Measurements from ENCODE around the gene C16orf92.

Gene C16orf92

DNA sequence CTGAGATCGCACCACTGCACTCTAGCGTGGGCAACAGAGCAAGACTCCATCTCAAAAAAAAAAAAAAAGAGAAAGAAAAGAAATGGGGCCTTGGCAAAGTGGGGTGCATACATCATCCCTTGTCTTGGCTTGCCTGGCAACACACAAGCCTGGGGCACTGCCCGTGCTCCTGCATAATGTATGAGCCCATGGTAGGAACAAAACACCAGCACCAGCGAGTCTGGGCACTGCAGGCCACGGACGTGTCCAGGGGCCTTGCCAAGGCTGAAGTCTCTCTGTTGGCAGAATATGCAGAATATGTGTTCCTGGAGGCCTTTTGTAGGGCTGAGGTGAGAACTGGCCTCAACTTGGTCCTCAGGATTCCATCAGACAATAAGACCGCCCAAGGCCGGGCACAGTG lies 26.9 kb downstream of the C16orf92 start:
- no peaks in the 10 kb centered on the region for H3K36me3 ChIP-seq (ENCODE audit: control insufficient read depth in 4 of 4, insufficient read depth in 4 of 4, low read length in 3 of 4)
- no peak overlapping the region for H3K4me3 ChIP-seq (ENCODE audit: control insufficient read depth in 1 of 7, extremely low read depth in 1 of 7, insufficient read depth in 4 of 7, low read depth in 2 of 7, low read length in 6 of 7)
- ChIA-PET POLR2A (no interaction called here), CTCF (interaction anchor here (1.0 to 1.8 kb wide), 4 partner anchors 9 to 25 kb away, joined by 3 to 10 read pairs (median 5); partner anchors contain the start of gene TLCD3B)
- peaks cover 0 to 17% (median 10%) of the 10 kb centered on the region in 4 experiments for H3K4me1 ChIP-seq (ENCODE audit: control extremely low read depth in 1 of 4, control insufficient read depth in 4 of 4, insufficient read depth in 4 of 4, low read length in 3 of 4)
- no peaks in the 10 kb centered on the region for H3K9me3 ChIP-seq (ENCODE audit: control extremely low read depth in 1 of 5, control insufficient read depth in 4 of 5, insufficient read depth in 2 of 5, low read depth in 1 of 5, low read length in 4 of 5)
- 98% methylated on average over 7 of the region's 8 CpGs for WGBS (ENCODE audit: insufficient coverage)
- no peak for DNase-seq
- no peaks in the 10 kb centered on the region for H3K27me3 ChIP-seq (replicated peaks in 2 of 5; ENCODE audit: control insufficient read depth in 4 of 5, insufficient read depth in 5 of 5, low read length in 4 of 5)
- H3K27ac ChIP-seq (ENCODE audit: insufficient read depth in 1 of 2, low read depth in 1 of 2, low read length in 2 of 2, poor library complexity in 1 of 2, severe bottlenecking in 2 of 2), result no peak overlapping the region

DNA sequence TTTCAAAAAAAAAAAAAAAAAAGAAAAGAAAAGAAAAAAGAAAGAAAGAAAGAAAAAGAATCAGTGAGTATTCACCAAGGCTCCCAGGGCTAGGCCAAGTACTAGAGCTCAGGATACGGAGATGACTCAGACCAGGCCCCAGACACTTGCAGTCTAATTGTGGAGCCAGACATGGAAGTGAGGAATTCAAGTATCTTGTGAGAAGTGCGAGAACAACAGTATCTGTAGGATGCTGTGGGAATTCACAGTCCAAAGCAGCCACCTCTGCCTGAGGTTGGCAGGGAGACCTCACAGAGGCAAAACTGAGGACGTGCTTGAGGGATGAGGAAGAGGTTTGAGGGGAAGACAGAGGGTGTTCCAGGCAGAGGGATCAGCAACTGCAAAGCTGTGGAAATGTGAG lies 28.5 kb downstream of the C16orf92 start:
- no peak overlapping the region for H3K4me3 ChIP-seq (ENCODE audit: control insufficient read depth in 1 of 7, extremely low read depth in 1 of 7, insufficient read depth in 4 of 7, low read depth in 2 of 7, low read length in 6 of 7)
- no peak for DNase-seq
- H3K9me3 ChIP-seq (ENCODE audit: control extremely low read depth in 1 of 5, control insufficient read depth in 4 of 5, insufficient read depth in 2 of 5, low read depth in 1 of 5, low read length in 4 of 5), result no peaks in the 10 kb centered on the region
- POLR2A ChIA-PET, result no interaction called here
- no peak overlapping the region for H3K27ac ChIP-seq (ENCODE audit: insufficient read depth in 1 of 2, low read depth in 1 of 2, low read length in 2 of 2, poor library complexity in 1 of 2, severe bottlenecking in 2 of 2)
- 100% methylated on average over 3 of the region's 3 CpGs for WGBS (ENCODE audit: insufficient coverage)
- CTCF ChIA-PET, result interaction anchor here (0.9 to 3.2 kb wide), 3 partner anchors 14 to 41 kb away, joined by 3 to 14 read pairs (median 5); partner anchors contain the start of genes ALDOA and TBX6
- H3K27me3 ChIP-seq (replicated peaks in 2 of 5; ENCODE audit: control insufficient read depth in 4 of 5, insufficient read depth in 5 of 5, low read length in 4 of 5), result no peaks in the 10 kb centered on the region
- no peaks in the 10 kb centered on the region for H3K36me3 ChIP-seq (ENCODE audit: control insufficient read depth in 4 of 4, insufficient read depth in 4 of 4, low read length in 3 of 4)
- peaks cover 0 to 22% (median 12%) of the 10 kb centered on the region in 4 experiments for H3K4me1 ChIP-seq (ENCODE audit: control extremely low read depth in 1 of 4, control insufficient read depth in 4 of 4, insufficient read depth in 4 of 4, low read length in 3 of 4)

DNA sequence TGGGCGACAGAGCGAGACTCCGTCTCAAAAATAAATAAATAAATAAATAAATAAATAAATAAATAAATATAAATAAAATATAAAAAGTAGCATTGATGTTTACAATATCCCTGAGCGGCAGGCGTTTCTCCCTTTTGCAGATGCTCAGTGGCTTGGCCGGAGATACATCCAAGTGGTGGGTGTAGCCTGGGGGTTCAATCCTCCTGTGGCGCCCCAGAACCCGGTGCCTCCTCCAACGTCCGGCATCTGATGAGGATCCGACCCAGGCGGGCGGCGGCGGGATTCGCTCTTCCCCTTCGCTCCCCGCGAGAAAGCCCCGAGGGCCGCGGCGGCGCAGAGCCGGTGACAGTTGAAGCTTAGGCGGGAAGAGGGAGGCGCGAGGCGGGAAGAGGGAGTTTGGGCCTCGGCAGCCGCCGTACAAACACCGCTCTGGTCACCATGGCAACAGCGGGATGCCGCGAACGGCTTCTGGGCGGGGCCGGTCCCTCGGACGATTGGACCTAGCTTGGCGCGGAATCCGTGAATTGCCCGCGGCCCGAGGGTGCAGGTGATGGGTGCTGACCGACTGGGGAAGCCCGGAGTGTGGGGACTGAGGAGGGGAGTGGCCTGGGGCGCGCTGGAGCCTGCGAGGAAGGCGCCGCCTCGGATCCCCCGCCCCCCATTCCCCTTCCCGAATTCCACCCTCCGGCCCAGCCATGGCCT lies 29.8 kb downstream of the C16orf92 start:
- Histone ChIP-seq H3K27ac (ENCODE audit: insufficient read depth in 1 of 2, low read depth in 1 of 2, low read length in 2 of 2, poor library complexity in 1 of 2, severe bottlenecking in 2 of 2) (peak overlapping the region in 1 of 2 experiments; percentile 80), H3K36me3 (ENCODE audit: control insufficient read depth in 4 of 4, insufficient read depth in 4 of 4, low read length in 3 of 4) (peaks cover 0 to 2% (median 0%) of the 10 kb centered on the region in 4 experiments), H3K4me3 (ENCODE audit: control insufficient read depth in 1 of 7, extremely low read depth in 1 of 7, insufficient read depth in 4 of 7, low read depth in 2 of 7, low read length in 6 of 7) (peak overlapping the region; percentile 62 to 88 (median 83)), H3K4me1 (ENCODE audit: control extremely low read depth in 1 of 4, control insufficient read depth in 4 of 4, insufficient read depth in 4 of 4, low read length in 3 of 4) (peaks cover 0 to 22% (median 12%) of the 10 kb centered on the region in 4 experiments), H3K9me3 (ENCODE audit: control extremely low read depth in 1 of 5, control insufficient read depth in 4 of 5, insufficient read depth in 2 of 5, low read depth in 1 of 5, low read length in 4 of 5) (no peaks in the 10 kb centered on the region), H3K27me3 (replicated peaks in 2 of 5; ENCODE audit: control insufficient read depth in 4 of 5, insufficient read depth in 5 of 5, low read length in 4 of 5) (no peaks in the 10 kb centered on the region)
- DNase-seq, result peak; percentile 85 to 88 (median 86)
- POLR2A ChIA-PET, result interaction anchor here (0.5 to 1.4 kb wide), 2 partner anchors 12 to 128 kb away, joined by 4 to 11 read pairs; partner anchors contain the start of gene ALDOA
- 0% methylated on average over 40 of the region's 58 CpGs for WGBS (ENCODE audit: insufficient coverage)
- CTCF ChIA-PET, result interaction anchor here (1.2 to 8.5 kb wide), 9 partner anchors 10 to 56 kb away, joined by 3 to 76 read pairs (median 5); partner anchors contain the start of genes TBX6 and TLCD3B

DNA sequence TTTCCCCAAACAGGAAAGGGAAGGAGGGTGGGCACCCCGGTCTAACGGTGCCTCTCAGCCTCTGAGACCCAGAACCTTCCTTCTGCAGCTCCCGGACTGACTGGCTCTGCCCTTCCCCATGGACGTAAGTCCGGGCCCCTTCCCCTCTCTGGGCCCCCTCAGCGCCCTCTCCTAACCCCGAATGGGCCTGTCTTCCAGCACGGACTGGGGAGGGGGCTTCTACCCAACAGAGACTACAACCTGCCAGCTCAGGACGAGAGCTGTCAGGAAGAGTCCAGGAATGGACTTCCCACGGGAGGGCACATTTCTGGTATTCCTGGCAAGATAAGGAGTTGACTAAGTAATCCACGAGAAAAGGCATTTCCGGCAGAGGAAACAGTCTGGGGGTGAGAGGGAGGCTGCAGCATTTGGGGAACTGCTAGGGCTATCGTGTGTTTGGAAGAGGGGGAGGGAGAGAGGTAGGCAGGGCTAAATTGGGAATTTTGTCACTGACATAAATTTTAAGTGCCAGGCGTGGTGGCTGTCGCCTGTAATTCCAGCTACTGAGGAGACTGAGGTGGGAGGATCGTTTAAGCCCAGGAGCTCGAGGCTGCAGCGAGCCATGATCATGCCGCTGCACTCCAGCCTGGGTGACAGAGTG lies 30.5 kb downstream of the C16orf92 start:
- Histone ChIP-seq H3K36me3 (ENCODE audit: control insufficient read depth in 4 of 4, insufficient read depth in 4 of 4, low read length in 3 of 4) (peaks cover 0 to 2% (median 0%) of the 10 kb centered on the region in 4 experiments), H3K27me3 (replicated peaks in 2 of 5; ENCODE audit: control insufficient read depth in 4 of 5, insufficient read depth in 5 of 5, low read length in 4 of 5) (no peaks in the 10 kb centered on the region), H3K4me3 (ENCODE audit: control insufficient read depth in 1 of 7, extremely low read depth in 1 of 7, insufficient read depth in 4 of 7, low read depth in 2 of 7, low read length in 6 of 7) (peak overlapping the region; percentile 62 to 88 (median 83)), H3K9me3 (ENCODE audit: control extremely low read depth in 1 of 5, control insufficient read depth in 4 of 5, insufficient read depth in 2 of 5, low read depth in 1 of 5, low read length in 4 of 5) (no peaks in the 10 kb centered on the region), H3K27ac (ENCODE audit: insufficient read depth in 1 of 2, low read depth in 1 of 2, low read length in 2 of 2, poor library complexity in 1 of 2, severe bottlenecking in 2 of 2) (peak overlapping the region in 1 of 2 experiments; percentile 80), H3K4me1 (ENCODE audit: control extremely low read depth in 1 of 4, control insufficient read depth in 4 of 4, insufficient read depth in 4 of 4, low read length in 3 of 4) (peaks cover 0 to 22% (median 12%) of the 10 kb centered on the region in 4 experiments)
- 9% methylated on average over 17 of the region's 19 CpGs for WGBS (ENCODE audit: insufficient coverage)
- DNase-seq, result peak in 1 of 3 donors; percentile 29
- CTCF ChIA-PET, result interaction anchor here (1.2 to 8.5 kb wide), 8 partner anchors 10 to 55 kb away, joined by 3 to 76 read pairs (median 6); partner anchors contain the start of genes TBX6 and TLCD3B
- POLR2A ChIA-PET, result interaction anchor here (0.5 to 1.4 kb wide), 3 partner anchors 12 to 1762 kb away, joined by 3 to 11 read pairs (median 4); partner anchors contain the start of gene ALDOA

DNA sequence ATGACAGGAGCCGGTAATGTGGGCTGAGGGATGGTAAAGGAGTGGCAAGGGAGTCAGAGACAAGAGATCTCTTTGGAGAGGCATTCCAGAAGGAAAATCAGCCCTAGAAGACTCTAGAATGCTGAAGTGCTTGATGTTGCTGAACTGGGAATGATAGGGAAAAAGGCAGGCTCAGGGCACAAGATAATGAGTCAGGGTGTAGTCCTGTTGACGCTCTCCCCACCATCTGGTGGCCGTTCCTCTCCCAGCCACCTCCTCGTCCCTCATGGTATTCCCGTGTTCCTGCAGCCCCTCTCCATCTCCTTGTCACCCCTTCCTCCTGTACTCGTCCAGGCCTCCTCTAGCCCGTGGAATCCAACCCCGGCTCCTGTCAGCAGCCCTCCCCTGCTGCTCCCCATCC lies 31.5 kb downstream of the C16orf92 start:
- H3K9me3 ChIP-seq (ENCODE audit: control extremely low read depth in 1 of 5, control insufficient read depth in 4 of 5, insufficient read depth in 2 of 5, low read depth in 1 of 5, low read length in 4 of 5), result no peaks in the 10 kb centered on the region
- ChIA-PET CTCF (interaction anchor here (1.0 to 8.5 kb wide), 7 partner anchors 11 to 69 kb away, joined by 3 to 76 read pairs (median 16); partner anchors contain the start of genes ALDOA, TBX6 and TLCD3B), POLR2A (interaction anchor here (0.7 to 1.2 kb wide), 2 partner anchors 11 to 1763 kb away, joined by 3 to 11 read pairs; partner anchors contain the start of gene ALDOA)
- peaks cover 0 to 2% (median 0%) of the 10 kb centered on the region in 4 experiments for H3K36me3 ChIP-seq (ENCODE audit: control insufficient read depth in 4 of 4, insufficient read depth in 4 of 4, low read length in 3 of 4)
- no peaks in the 10 kb centered on the region for H3K27me3 ChIP-seq (replicated peaks in 2 of 5; ENCODE audit: control insufficient read depth in 4 of 5, insufficient read depth in 5 of 5, low read length in 4 of 5)
- no peak overlapping the region for H3K27ac ChIP-seq (ENCODE audit: insufficient read depth in 1 of 2, low read depth in 1 of 2, low read length in 2 of 2, poor library complexity in 1 of 2, severe bottlenecking in 2 of 2)
- no peak overlapping the region for H3K4me3 ChIP-seq (ENCODE audit: control insufficient read depth in 1 of 7, extremely low read depth in 1 of 7, insufficient read depth in 4 of 7, low read depth in 2 of 7, low read length in 6 of 7)
- 98% methylated on average over 8 of the region's 8 CpGs for WGBS (ENCODE audit: insufficient coverage)
- H3K4me1 ChIP-seq (ENCODE audit: control extremely low read depth in 1 of 4, control insufficient read depth in 4 of 4, insufficient read depth in 4 of 4, low read length in 3 of 4), result peaks cover 0 to 22% (median 12%) of the 10 kb centered on the region in 4 experiments
- DNase-seq, result no peak

DNA sequence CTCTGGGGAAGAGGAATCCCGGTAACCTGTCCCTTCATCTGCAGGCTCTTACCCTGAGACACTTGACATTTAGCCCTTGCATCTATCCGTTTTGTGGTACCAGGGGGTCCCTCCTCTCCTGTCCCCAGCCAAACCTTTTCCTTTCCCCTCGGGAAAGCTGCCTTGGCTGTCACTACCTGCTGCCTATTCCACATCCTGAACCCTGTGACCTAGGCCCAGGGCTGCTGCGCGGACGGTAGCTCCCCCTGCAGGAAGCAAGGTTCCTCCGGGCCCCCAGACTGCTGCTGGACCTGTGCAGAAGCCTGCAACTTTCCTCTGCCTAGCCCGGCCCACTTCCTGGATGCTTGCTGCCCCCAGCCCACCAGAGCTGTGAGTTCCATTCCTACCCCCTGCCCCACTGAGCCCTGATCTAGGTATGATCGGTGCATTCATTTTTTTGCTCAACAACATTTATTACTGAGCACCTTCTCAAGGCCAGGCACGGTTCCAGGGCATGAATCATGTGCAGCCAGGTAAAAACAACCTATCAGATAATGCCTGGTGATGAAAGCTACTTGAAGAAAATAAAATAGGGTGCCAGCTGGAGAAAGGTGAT lies 32.1 kb downstream of the C16orf92 start:
- peak; percentile 48 to 58 (median 51) for DNase-seq
- no peaks in the 10 kb centered on the region for H3K27me3 ChIP-seq (replicated peaks in 2 of 5; ENCODE audit: control insufficient read depth in 4 of 5, insufficient read depth in 5 of 5, low read length in 4 of 5)
- no peak overlapping the region for H3K27ac ChIP-seq (ENCODE audit: insufficient read depth in 1 of 2, low read depth in 1 of 2, low read length in 2 of 2, poor library complexity in 1 of 2, severe bottlenecking in 2 of 2)
- H3K36me3 ChIP-seq (ENCODE audit: control insufficient read depth in 4 of 4, insufficient read depth in 4 of 4, low read length in 3 of 4), result peaks cover 0 to 3% (median 1%) of the 10 kb centered on the region in 4 experiments
- WGBS (ENCODE audit: insufficient coverage), result 17% methylated on average over 6 of the region's 10 CpGs
- H3K4me3 ChIP-seq (ENCODE audit: control insufficient read depth in 1 of 7, extremely low read depth in 1 of 7, insufficient read depth in 4 of 7, low read depth in 2 of 7, low read length in 6 of 7), result no peak overlapping the region
- no peaks in the 10 kb centered on the region for H3K9me3 ChIP-seq (ENCODE audit: control extremely low read depth in 1 of 5, control insufficient read depth in 4 of 5, insufficient read depth in 2 of 5, low read depth in 1 of 5, low read length in 4 of 5)
- CTCF ChIA-PET, result interaction anchor here (0.9 to 8.5 kb wide), 11 partner anchors 8 to 248 kb away, joined by 3 to 76 read pairs (median 6); partner anchors contain the start of genes ALDOA, C16orf92, TBX6 and TLCD3B
- peaks cover 0 to 22% (median 12%) of the 10 kb centered on the region in 4 experiments for H3K4me1 ChIP-seq (ENCODE audit: control extremely low read depth in 1 of 4, control insufficient read depth in 4 of 4, insufficient read depth in 4 of 4, low read length in 3 of 4)
- POLR2A ChIA-PET, result interaction anchor here (1.2 kb wide), 1 partner anchor 10 kb away, joined by 11 read pairs; the partner anchor contains the start of gene ALDOA

All from common myeloid progenitor, CD34-positive (primary cell).